ENCODE data around the gene GFI1B. TPM values are rescaled to one million over a fixed set of nuclear protein-coding genes. Genes with fewer than 3 reads are reported as not detected.

The GFI1B gene
- total and polyA plus RNA-seq, 2 of the 13 experiments (the other 11 are each of a cell fraction or from before 2014, with no cell fraction given), result 0.15 to 0.51 TPM

DNA sequence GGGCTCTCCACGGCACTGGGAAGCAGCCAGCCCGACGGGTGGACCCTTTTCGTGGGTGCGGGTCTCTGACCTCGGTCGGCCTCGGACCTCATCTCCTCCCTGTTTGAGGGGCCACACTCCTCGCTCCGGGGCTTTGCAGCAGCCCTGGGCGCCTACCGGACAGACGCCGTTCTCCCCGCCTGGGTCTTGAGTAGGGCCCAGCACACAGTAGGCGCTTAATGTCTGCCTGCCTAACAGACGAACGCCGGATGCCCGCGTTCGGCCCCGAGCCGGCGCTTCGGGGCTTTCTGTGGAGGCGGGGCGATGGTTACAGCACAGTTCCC lies 51.5 kb downstream of the GFI1B start (continued):
- TF ChIP-seq, protein P1, sequence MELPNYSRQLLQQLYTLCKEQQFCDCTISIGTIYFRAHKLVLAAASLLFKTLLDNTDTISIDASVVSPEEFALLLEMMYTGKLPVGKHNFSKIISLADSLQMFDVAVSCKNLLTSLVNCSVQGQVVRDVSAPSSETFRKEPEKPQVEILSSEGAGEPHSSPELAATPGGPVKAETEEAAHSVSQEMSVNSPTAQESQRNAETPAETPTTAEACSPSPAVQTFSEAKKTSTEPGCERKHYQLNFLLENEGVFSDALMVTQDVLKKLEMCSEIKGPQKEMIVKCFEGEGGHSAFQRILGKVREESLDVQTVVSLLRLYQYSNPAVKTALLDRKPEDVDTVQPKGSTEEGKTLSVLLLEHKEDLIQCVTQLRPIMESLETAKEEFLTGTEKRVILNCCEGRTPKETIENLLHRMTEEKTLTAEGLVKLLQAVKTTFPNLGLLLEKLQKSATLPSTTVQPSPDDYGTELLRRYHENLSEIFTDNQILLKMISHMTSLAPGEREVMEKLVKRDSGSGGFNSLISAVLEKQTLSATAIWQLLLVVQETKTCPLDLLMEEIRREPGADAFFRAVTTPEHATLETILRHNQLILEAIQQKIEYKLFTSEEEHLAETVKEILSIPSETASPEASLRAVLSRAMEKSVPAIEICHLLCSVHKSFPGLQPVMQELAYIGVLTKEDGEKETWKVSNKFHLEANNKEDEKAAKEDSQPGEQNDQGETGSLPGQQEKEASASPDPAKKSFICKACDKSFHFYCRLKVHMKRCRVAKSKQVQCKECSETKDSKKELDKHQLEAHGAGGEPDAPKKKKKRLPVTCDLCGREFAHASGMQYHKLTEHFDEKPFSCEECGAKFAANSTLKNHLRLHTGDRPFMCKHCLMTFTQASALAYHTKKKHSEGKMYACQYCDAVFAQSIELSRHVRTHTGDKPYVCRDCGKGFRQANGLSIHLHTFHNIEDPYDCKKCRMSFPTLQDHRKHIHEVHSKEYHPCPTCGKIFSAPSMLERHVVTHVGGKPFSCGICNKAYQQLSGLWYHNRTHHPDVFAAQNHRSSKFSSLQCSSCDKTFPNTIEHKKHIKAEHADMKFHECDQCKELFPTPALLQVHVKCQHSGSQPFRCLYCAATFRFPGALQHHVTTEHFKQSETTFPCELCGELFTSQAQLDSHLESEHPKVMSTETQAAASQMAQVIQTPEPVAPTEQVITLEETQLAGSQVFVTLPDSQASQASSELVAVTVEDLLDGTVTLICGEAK (IDR thresholded peaks at IDR 0.05), result no peak
- TF ChIP-seq, protein P1 (CRISPR knock-in tag; IDR thresholded peaks at IDR 0.05), result no peak
- TF ChIP-seq, protein P2, sequence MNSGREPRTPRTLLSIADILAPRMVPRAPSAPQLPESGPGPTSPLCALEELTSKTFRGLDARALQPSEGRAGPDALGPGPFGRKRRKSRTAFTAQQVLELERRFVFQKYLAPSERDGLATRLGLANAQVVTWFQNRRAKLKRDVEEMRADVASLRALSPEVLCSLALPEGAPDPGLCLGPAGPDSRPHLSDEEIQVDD (CRISPR knock-in tag; IDR thresholded peaks at IDR 0.05; ENCODE audit: borderline replicate concordance), result no peak
- TF ChIP-seq RARG (CRISPR knock-in tag; IDR thresholded peaks at IDR 0.05; ENCODE audit: low read depth) (no peak), ZNF30 (CRISPR knock-in tag; IDR thresholded peaks at IDR 0.05) (no peak), ZZZ3 (CRISPR knock-in tag; IDR thresholded peaks at IDR 0.05; ENCODE audit: borderline replicate concordance) (0 out of 2 replicates have a peak, but pooled peaks have one; percentile 18), MTF1 (CRISPR knock-in tag; IDR thresholded peaks at IDR 0.05) (0 out of 2 replicates have a peak, but pooled peaks have one; percentile 48), ZNF256 (CRISPR knock-in tag; conservative IDR thresholded peaks at IDR 0.05) (0 out of 2 replicates have a peak, but pooled peaks have one; percentile 23), ZNF777 (CRISPR knock-in tag; IDR thresholded peaks at IDR 0.05) (peak; percentile 45; the same call in 1 of the 2 replicates), TBX2 (CRISPR knock-in tag; IDR thresholded peaks at IDR 0.05; ENCODE audit: borderline replicate concordance) (no peak), BCL6 (CRISPR knock-in tag; IDR thresholded peaks at IDR 0.05) (no peak)
- TF ChIP-seq, protein P3, sequence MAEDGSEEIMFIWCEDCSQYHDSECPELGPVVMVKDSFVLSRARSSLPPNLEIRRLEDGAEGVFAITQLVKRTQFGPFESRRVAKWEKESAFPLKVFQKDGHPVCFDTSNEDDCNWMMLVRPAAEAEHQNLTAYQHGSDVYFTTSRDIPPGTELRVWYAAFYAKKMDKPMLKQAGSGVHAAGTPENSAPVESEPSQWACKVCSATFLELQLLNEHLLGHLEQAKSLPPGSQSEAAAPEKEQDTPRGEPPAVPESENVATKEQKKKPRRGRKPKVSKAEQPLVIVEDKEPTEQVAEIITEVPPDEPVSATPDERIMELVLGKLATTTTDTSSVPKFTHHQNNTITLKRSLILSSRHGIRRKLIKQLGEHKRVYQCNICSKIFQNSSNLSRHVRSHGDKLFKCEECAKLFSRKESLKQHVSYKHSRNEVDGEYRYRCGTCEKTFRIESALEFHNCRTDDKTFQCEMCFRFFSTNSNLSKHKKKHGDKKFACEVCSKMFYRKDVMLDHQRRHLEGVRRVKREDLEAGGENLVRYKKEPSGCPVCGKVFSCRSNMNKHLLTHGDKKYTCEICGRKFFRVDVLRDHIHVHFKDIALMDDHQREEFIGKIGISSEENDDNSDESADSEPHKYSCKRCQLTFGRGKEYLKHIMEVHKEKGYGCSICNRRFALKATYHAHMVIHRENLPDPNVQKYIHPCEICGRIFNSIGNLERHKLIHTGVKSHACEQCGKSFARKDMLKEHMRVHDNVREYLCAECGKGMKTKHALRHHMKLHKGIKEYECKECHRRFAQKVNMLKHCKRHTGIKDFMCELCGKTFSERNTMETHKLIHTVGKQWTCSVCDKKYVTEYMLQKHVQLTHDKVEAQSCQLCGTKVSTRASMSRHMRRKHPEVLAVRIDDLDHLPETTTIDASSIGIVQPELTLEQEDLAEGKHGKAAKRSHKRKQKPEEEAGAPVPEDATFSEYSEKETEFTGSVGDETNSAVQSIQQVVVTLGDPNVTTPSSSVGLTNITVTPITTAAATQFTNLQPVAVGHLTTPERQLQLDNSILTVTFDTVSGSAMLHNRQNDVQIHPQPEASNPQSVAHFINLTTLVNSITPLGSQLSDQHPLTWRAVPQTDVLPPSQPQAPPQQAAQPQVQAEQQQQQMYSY (CRISPR knock-in tag; IDR thresholded peaks at IDR 0.05), result 0 out of 2 replicates have a peak, but pooled peaks have one; percentile 23
- TF ChIP-seq, protein P4, sequence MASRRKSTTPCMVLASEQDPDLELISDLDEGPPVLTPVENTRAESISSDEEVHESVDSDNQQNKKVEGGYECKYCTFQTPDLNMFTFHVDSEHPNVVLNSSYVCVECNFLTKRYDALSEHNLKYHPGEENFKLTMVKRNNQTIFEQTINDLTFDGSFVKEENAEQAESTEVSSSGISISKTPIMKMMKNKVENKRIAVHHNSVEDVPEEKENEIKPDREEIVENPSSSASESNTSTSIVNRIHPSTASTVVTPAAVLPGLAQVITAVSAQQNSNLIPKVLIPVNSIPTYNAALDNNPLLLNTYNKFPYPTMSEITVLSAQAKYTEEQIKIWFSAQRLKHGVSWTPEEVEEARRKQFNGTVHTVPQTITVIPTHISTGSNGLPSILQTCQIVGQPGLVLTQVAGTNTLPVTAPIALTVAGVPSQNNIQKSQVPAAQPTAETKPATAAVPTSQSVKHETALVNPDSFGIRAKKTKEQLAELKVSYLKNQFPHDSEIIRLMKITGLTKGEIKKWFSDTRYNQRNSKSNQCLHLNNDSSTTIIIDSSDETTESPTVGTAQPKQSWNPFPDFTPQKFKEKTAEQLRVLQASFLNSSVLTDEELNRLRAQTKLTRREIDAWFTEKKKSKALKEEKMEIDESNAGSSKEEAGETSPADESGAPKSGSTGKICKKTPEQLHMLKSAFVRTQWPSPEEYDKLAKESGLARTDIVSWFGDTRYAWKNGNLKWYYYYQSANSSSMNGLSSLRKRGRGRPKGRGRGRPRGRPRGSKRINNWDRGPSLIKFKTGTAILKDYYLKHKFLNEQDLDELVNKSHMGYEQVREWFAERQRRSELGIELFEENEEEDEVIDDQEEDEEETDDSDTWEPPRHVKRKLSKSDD (CRISPR knock-in tag; IDR thresholded peaks at IDR 0.05; ENCODE audit: low read depth), result no peak

Data from HepG2 (cell line).